Suprapubic skin (tissue), 3 donors: ENCODE measurements around the gene AASDH.

ENCODE experiments used
- EP300 ChIP-seq: sonication (generic); formaldehyde crosslinking; IDR thresholded peaks from one replicate; pipeline ENCODE4 v1.6.1; 2017; ENCODE audit warnings: antibody characterized with exemption
- POLR2A ChIP-seq, 2 donors: fragments of 450-650 bp; IDR thresholded peaks; one replicate each; pipeline ENCODE4 v1.6.1; 2017; ENCODE audit warnings: antibody characterized with exemption in 2 of 2, mild to moderate bottlenecking in 2 of 2, moderate library complexity in 2 of 2
- TF ChIP-seq, protein P1 (sequence below), 2 donors: fragments of 200-600 bp in 1 of 2; fragments of 450-650 bp in 1 of 2; sonication (generic) in 1 of 2; IDR thresholded peaks; one replicate each; pipeline ENCODE4 v1.5.1; 2016 to 2019; ENCODE audit warnings: antibody characterized with exemption in 2 of 2, mild to moderate bottlenecking in 1 of 2, moderate library complexity in 1 of 2

DNA sequence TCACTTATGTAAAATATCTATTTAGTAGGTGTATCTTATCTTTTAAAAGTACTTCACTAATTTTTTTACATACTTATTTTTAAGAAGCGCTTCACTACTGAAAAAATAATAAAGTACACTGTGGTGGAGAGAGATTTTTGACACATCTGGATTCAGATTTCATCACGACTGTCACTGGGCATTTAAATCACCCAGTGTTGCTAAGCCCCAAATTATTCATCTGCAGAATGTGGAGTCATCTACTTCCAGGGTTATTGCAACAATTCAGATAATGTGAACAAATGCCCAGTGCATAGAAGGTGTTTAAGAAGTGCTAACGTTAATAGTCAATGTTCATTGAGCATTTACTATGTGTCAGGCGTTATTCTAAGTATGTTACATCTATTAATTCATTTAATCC lies 41.8 kb downstream of the AASDH start:
- TF ChIP-seq, protein P1, sequence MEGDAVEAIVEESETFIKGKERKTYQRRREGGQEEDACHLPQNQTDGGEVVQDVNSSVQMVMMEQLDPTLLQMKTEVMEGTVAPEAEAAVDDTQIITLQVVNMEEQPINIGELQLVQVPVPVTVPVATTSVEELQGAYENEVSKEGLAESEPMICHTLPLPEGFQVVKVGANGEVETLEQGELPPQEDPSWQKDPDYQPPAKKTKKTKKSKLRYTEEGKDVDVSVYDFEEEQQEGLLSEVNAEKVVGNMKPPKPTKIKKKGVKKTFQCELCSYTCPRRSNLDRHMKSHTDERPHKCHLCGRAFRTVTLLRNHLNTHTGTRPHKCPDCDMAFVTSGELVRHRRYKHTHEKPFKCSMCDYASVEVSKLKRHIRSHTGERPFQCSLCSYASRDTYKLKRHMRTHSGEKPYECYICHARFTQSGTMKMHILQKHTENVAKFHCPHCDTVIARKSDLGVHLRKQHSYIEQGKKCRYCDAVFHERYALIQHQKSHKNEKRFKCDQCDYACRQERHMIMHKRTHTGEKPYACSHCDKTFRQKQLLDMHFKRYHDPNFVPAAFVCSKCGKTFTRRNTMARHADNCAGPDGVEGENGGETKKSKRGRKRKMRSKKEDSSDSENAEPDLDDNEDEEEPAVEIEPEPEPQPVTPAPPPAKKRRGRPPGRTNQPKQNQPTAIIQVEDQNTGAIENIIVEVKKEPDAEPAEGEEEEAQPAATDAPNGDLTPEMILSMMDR (IDR thresholded peaks at IDR 0.05) = no peak
- TF ChIP-seq EP300 = no peak
- TF ChIP-seq POLR2A (IDR thresholded peaks at IDR 0.05) = no peak
